Astrocyte of the spinal cord (primary cell): ENCODE results near the gene PCDHB7.
"Not testable (repeated sequence)": the region's sequence is repeated elsewhere in the genome, so short reads cannot be mapped to it uniquely, and the experiment has no call there.

ENCODE experiments used
- DNase-seq: peaks from one replicate; pipeline ENCODE4 v3.0.0; 2011; ENCODE audit warnings: low read depth, low spot score
- H3K4me3 ChIP-seq: 2 replicates; pipeline ENCODE4 v1.5.1; 2011; ENCODE audit warnings: low read depth, mild to moderate bottlenecking, low read length, moderate library complexity
- in situ Hi-C: cut with HindIII; loops from 2 replicates; pipeline ENCODE4 v1.10.0; 2017; ENCODE audit warnings: low sequenced_read_pairs
- TF ChIP-seq, protein P1 (sequence below): IDR thresholded peaks from 2 replicates; pipeline ENCODE4 v1.5.1; 2012; ENCODE audit warnings: low read depth, mild to moderate bottlenecking, low read length, inconsistent platforms

The PCDHB7 gene

DNA sequence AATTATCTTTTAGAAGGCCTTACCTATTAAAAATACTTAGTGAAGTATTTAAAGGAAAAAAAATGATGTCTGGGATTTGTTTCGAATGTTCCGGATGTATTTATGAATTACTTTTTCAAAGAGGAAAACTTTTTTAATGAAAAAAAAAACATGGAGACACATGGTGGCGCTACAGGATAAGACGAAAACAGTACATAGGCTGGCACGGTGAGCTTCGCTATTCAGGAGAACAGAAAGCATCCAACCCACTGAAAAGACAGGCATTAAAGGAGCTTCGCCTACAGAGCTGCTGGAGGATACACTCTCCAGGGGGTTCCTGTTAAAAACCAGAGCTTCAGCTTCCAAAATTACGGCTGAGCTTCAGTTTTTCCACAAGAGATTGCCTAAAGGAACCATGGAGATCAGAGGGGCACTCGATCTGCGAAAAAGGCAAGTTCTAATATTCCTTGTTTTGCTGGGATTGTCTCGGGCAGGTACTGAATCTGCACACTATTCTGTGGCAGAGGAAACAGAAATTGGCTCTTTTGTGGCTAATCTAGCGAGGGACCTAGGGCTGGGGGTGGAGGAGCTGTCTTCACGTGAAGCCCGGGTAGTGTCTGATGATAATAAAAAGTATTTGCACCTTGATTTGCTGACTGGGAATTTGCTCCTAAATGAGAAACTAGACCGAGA, 50.8 kb downstream of the PCDHB7 start, which contains the start of gene PCDHB14:
Gene PCDHB14 (plus strand): TSS at position 232 of the 672 bp plus-strand sequence. CDS start 163 bp downstream, at position 395.
- in situ Hi-C loops, result no loop called here
- H3K4me3 ChIP-seq, result no peak within 1 kb of the TSS
- TF ChIP-seq, protein P1, sequence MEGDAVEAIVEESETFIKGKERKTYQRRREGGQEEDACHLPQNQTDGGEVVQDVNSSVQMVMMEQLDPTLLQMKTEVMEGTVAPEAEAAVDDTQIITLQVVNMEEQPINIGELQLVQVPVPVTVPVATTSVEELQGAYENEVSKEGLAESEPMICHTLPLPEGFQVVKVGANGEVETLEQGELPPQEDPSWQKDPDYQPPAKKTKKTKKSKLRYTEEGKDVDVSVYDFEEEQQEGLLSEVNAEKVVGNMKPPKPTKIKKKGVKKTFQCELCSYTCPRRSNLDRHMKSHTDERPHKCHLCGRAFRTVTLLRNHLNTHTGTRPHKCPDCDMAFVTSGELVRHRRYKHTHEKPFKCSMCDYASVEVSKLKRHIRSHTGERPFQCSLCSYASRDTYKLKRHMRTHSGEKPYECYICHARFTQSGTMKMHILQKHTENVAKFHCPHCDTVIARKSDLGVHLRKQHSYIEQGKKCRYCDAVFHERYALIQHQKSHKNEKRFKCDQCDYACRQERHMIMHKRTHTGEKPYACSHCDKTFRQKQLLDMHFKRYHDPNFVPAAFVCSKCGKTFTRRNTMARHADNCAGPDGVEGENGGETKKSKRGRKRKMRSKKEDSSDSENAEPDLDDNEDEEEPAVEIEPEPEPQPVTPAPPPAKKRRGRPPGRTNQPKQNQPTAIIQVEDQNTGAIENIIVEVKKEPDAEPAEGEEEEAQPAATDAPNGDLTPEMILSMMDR, result no peak
- DNase-seq, result no peak

DNA sequence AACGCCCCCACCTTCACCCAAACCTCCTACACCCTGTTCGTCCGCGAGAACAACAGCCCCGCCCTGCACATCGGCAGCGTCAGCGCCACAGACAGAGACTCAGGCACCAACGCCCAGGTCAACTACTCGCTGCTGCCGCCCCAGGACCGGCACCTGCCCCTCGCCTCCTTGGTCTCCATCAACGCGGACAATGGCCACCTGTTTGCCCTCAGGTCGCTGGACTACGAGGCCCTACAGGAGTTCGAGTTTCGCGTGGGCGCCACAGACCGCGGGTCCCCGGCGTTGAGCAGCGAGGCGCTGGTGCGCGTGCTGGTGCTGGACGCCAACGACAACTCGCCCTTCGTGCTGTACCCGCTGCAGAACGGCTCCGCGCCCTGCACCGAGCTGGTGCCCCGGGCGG, 52.4 kb downstream of the PCDHB7 start:
- H3K4me3 ChIP-seq, in situ Hi-C loops, DNase-seq: not testable (repeated sequence)

DNA sequence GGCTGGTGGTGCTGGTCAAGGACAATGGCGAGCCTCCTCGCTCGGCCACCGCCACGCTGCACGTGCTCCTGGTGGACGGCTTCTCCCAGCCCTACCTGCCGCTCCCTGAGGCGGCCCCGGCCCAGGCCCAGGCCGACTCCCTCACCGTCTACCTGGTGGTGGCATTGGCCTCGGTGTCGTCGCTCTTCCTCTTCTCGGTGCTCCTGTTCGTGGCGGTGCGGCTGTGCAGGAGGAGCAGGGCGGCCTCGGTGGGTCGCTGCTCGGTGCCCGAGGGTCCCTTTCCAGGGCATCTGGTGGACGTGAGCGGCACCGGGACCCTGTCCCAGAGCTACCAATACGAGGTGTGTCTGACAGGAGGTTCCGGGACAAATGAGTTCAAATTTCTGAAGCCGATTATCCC, 53.0 kb downstream of the PCDHB7 start:
- H3K4me3 ChIP-seq, in situ Hi-C loops, DNase-seq: not testable (repeated sequence)
